DND-41 (cell line): ENCODE measurements around the gene ADGB.

Source experiments
- ATAC-seq: fragments of 200-7000 bp; cut with Tn5 transposase; 3 replicates; pipeline ENCODE4 v1.9.1; 2021; ENCODE audit warnings: low read depth; ENCODE audit not compliant: insufficient read depth
- DNase-seq: peaks from one replicate; pipeline ENCODE4 v3.0.0-alpha.2; 2020
- H2AFZ ChIP-seq: 2 replicates; pipeline ENCODE4 v1.6.0; 2012; ENCODE audit warnings: low read depth, low read length
- H3K27ac ChIP-seq: 2 replicates; pipeline ENCODE4 v1.5.1; 2012; ENCODE audit warnings: low read length, inconsistent platforms
- H3K27me3 ChIP-seq: fragments of 200-600 bp; sonication (generic); 2 replicates; pipeline ENCODE4 v1.6.0; 2012; ENCODE audit warnings: low read length, mild to moderate bottlenecking, inconsistent platforms; ENCODE audit not compliant: insufficient read depth, poor library complexity
- H3K36me3 ChIP-seq: 2 replicates; pipeline ENCODE4 v1.5.1; 2012; ENCODE audit warnings: low read length, inconsistent platforms; ENCODE audit not compliant: insufficient read depth
- H3K4me1 ChIP-seq: 2 replicates; pipeline ENCODE4 v1.5.1; 2012; ENCODE audit warnings: mild to moderate bottlenecking, low read length; ENCODE audit not compliant: insufficient read depth
- H3K4me2 ChIP-seq: 2 replicates; pipeline ENCODE4 v1.6.0; 2012; ENCODE audit warnings: mild to moderate bottlenecking, moderate library complexity, low read length, inconsistent platforms; ENCODE audit not compliant: insufficient read depth
- H3K4me3 ChIP-seq, 2 experiments: fragments of 200-600 bp in 1 of 2; shearing (Covaris generic) in 1 of 2; 2 replicates each; pipeline ENCODE4 v1.5.1; 2012 to 2016; ENCODE audit warnings: inconsistent platforms in 2 of 2, low read length in 2 of 2, mild to moderate bottlenecking in 2 of 2, low read depth in 1 of 2, moderate library complexity in 1 of 2
- H3K79me2 ChIP-seq: 2 replicates; pipeline ENCODE4 v1.6.0; 2012; ENCODE audit warnings: low read length, inconsistent platforms; ENCODE audit not compliant: insufficient read depth
- H3K9ac ChIP-seq: 2 replicates; pipeline ENCODE4 v1.6.0; 2012; ENCODE audit warnings: low read depth, mild to moderate bottlenecking, inconsistent platforms, low read length, moderate library complexity
- H3K9me3 ChIP-seq: 2 replicates; pipeline ENCODE4 v1.5.1; 2012; ENCODE audit warnings: low read length, moderate library complexity, mild to moderate bottlenecking, inconsistent platforms; ENCODE audit not compliant: insufficient read depth, severe bottlenecking
- H4K20me1 ChIP-seq: 2 replicates; pipeline ENCODE4 v1.6.0; 2012; ENCODE audit warnings: low read length; ENCODE audit not compliant: insufficient read depth
- CTCF ChIP-seq: IDR thresholded peaks from 2 replicates; pipeline ENCODE4 v1.5.1; 2012; ENCODE audit warnings: borderline replicate concordance, low read length, moderate library complexity, mild to moderate bottlenecking; ENCODE audit not compliant: poor library complexity, severe bottlenecking; ENCODE audit errors: extremely low read depth
- EZH2 ChIP-seq: IDR thresholded peaks from 3 replicates; pipeline ENCODE4 v1.6.1; 2012; ENCODE audit warnings: borderline replicate concordance, low read depth, mild to moderate bottlenecking, moderate library complexity, low read length, inconsistent platforms; ENCODE audit not compliant: severe bottlenecking

The ADGB gene

GRCh38 chr6:146753306-146753705 lies 154.5 kb downstream of the ADGB start:
- DNase-seq (no peak), ATAC-seq (no peak)
- Histone ChIP-seq H3K36me3 (no peaks in the 10 kb centered on the region), H3K27ac (no peak overlapping the region), H3K9me3 (peaks cover 6% of the 10 kb centered on the region), H2AFZ (no peak overlapping the region), H3K4me2 (no peak overlapping the region), H3K4me3 (no peak overlapping the region), H4K20me1 (no peaks in the 10 kb centered on the region), H3K79me2 (no peaks in the 10 kb centered on the region), H3K9ac (no peak overlapping the region), H3K4me1 (peaks cover 6% of the 10 kb centered on the region), H3K27me3 (no peaks in the 10 kb centered on the region)
- no peak for TF ChIP-seq EZH2
- no peak for TF ChIP-seq CTCF

GRCh38 chr6:146767632-146768031 lies 168.9 kb downstream of the ADGB start:
- H3K9me3 ChIP-seq, result no peaks in the 10 kb centered on the region
- H3K79me2 ChIP-seq, result no peaks in the 10 kb centered on the region
- H3K36me3 ChIP-seq, result no peaks in the 10 kb centered on the region
- TF ChIP-seq EZH2 (no peak), CTCF (no peak)
- ATAC-seq (no peak), DNase-seq (no peak)
- H4K20me1 ChIP-seq, result no peaks in the 10 kb centered on the region
- H3K27ac ChIP-seq, result no peak overlapping the region
- H3K4me2 ChIP-seq, result no peak overlapping the region
- H3K9ac ChIP-seq, result no peak overlapping the region
- H3K4me3 ChIP-seq, result no peak overlapping the region
- H3K4me1 ChIP-seq, result peaks cover 29% of the 10 kb centered on the region
- H3K27me3 ChIP-seq, result no peaks in the 10 kb centered on the region
- no peak overlapping the region for H2AFZ ChIP-seq

GRCh38 chr6:146768722-146769121 lies 169.9 kb downstream of the ADGB start:
- H3K4me3 ChIP-seq, result no peak overlapping the region
- H3K4me2 ChIP-seq, result no peak overlapping the region
- H3K9ac ChIP-seq, result no peak overlapping the region
- DNase-seq (no peak), ATAC-seq (no peak)
- H3K27ac ChIP-seq, result no peak overlapping the region
- no peak overlapping the region for H2AFZ ChIP-seq
- no peaks in the 10 kb centered on the region for H3K36me3 ChIP-seq
- H3K27me3 ChIP-seq, result no peaks in the 10 kb centered on the region
- no peaks in the 10 kb centered on the region for H4K20me1 ChIP-seq
- no peaks in the 10 kb centered on the region for H3K9me3 ChIP-seq
- no peak for TF ChIP-seq EZH2
- TF ChIP-seq CTCF, result no peak
- peaks cover 29% of the 10 kb centered on the region for H3K4me1 ChIP-seq
- no peaks in the 10 kb centered on the region for H3K79me2 ChIP-seq
